CD4-positive, alpha-beta T cell treated with Interleukin-17A for 4 hours (primary cell): Measurements from ENCODE around the gene C19orf12.

ENCODE experiments used
- DNase-seq: peaks from one replicate; pipeline ENCODE4 v3.0.0-alpha.2; 2020; ENCODE audit warnings: mixed read lengths

Gene C19orf12

GRCh38 chr19:29662278-29662603, 52.8 kb downstream of the C19orf12 start:
- no peak for DNase-seq

GRCh38 chr19:29660835-29661234, 54.2 kb downstream of the C19orf12 start:
- DNase-seq: peak; percentile 70

- DNase-seq: no peak
These were observed 56.7 kb downstream of the C19orf12 start for GRCh38 chr19:29658221-29658991.

- no peak for DNase-seq
These were observed 59.3 kb downstream of the C19orf12 start for GRCh38 chr19:29655648-29656335.

GRCh38 chr19:29653398-29653797, 61.7 kb downstream of the C19orf12 start:
- no peak for DNase-seq

DNA sequence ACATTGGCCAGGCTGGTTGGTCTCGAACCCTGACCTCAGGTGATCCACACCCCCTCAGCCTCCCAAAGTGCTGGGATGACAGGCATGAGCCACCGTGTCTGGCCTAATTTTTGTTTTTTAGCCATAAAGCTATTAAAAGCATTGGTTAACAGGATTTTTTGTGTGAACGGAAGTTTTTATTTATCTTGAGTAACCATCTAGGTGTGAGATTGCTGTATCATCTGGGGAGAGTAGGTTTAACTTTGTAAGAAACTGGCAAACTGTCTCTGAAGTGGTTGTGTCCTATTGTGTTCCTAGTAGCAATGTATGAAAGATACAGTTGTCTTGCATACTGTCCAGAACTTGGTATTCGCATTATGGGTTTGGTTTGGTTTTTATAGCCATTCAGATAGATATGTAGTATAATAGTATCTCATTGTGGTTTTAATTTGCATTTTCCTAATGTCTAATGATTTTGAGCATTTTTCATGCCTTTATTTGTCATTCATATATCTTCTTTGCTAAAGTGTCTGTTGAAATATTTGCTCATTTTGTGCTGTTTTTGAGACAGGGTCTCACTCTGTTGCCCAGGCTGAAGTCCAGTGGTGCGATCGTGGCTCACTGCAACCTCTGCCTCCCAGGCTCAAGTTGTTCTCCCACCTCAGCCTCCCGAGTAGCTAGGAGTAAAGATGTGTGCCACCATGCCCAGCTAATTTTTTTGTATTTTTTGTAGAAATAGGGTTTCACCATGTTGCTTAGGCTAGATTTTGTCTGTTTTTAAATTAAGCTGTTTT, 63.3 kb downstream of the C19orf12 start:
- DNase-seq: no peak

- DNase-seq: no peak
These were observed 64.2 kb downstream of the C19orf12 start for GRCh38 chr19:29650772-29651387.
